NCI-H1417 treated with DMSO at 0.1 percent for 48 hours (cell line): ENCODE measurements around the gene SGMS1.

Experiments used
- DNase-seq: peaks from one replicate; lab custom pipeline; 2025; lab: John Stamatoyannopoulos, UW

The SGMS1 gene

DNA sequence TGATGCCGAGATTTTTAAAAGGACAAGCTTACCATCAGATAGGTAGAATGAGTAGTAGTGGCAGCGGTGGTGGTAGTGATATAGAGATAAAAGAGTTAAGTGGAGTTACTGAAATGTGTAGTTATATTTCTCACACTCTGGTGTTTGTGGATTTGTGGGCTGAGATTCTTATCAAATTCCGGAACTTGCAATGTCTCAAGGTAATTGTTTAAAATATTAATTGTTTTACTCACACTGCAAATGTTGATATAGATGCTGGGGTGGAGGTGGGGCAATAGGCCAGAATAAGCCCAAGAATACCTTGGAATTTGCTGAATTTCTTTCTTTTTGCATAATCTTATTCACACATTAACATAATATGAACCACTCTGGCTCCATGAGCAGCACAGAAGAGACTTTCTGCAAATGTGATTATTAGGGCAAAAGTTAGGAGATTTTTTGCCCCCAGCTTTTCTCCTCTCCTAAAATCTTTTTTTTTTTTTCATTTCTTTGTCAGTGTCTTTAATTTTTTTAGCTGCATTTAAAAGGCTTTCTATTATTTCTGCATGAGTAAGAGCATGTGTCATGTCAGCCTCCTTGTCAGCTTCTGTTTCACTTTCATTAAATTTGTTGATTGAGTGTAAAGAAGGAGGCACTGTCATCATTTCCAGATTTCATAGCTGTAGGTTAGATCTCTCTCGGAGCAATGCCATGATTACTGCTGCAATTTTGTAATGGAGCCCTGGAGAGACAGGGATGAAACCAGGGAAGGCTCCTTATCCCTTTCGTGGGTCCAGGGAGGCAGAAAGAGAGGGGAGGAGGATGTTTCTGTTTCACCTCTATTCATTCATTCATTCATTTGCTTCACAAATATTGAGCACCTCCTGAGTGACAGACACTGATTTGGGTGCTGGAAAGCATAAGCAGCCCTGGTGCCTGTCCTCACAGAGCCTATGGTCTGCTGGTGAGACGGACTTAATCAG lies 13.1 kb upstream of the SGMS1 start:
- no peak for DNase-seq

- DNase-seq: no peak
Measured at GRCh38 chr10:50635286-50635685, 11.5 kb upstream of the SGMS1 start.

GRCh38 chr10:50634479-50634878 lies 10.7 kb upstream of the SGMS1 start:
- no peak for DNase-seq

- DNase-seq: no peak
Measured at GRCh38 chr10:50631052-50631451, 7.3 kb upstream of the SGMS1 start.

GRCh38 chr10:50629495-50630122 lies 5.9 kb upstream of the SGMS1 start:
- DNase-seq: no peak

DNA sequence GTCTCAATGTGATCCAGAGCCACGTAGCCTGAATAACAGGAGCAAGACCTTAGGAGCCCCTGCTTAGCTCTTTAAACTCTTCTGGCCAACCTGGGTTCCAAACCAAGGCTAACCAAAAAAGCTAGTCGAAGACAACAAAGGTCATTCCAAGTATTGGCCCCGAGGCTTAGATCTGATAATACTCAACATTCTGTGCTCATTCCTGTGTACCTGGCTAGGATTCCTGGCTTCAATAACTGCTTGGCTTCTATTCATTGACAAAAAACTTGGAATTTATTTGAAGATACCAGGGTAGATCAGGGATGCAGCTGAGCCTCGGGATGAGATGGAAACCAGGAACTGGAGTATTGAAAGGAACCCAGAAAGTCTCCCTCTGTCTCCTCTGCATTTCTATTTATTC lies 4.1 kb upstream of the SGMS1 start:
- no peak for DNase-seq

DNA sequence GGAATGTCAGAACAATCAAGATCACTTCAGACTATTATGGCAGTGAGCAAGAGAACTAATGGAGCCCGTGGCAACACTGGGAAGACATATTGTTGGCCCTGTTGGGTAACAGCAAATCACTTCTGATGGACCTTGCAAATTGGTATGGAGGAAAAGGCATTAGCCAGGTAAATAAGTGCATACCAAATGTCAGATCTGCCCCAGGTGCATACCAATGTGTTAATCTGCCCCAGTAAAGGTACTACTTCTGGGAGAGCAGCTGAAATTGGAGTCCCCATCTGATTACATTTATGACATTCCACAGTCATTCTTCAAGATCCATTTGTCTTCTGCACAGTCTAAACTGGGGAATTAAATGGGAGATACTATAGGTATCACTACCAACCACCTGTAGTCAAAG lies 3.7 kb upstream of the SGMS1 start:
- DNase-seq: no peak

DNA sequence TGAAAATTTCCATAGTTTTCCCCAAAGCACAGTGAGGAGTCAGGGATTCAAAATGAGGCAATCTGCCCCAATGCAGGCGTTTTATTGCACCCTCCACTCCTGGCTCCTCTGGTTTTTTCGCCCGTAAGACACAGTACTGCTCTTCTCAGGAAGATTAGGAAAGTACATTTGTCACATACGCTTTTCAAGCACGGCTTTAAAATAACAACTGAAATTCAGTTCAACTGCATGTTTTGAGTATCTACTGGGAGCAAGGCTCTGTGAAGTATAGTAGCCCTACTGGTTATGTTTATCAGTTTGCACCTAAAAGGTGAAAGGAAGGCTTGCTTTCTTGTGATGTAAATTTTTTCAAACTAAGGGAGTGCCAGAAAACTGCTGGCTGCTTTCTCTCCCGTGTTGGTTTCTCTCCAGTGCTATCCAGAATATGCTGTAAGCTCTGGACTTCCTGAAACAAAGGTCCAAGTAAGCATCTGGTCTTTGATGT lies 1.9 kb upstream of the SGMS1 start:
- DNase-seq: no peak

DNA sequence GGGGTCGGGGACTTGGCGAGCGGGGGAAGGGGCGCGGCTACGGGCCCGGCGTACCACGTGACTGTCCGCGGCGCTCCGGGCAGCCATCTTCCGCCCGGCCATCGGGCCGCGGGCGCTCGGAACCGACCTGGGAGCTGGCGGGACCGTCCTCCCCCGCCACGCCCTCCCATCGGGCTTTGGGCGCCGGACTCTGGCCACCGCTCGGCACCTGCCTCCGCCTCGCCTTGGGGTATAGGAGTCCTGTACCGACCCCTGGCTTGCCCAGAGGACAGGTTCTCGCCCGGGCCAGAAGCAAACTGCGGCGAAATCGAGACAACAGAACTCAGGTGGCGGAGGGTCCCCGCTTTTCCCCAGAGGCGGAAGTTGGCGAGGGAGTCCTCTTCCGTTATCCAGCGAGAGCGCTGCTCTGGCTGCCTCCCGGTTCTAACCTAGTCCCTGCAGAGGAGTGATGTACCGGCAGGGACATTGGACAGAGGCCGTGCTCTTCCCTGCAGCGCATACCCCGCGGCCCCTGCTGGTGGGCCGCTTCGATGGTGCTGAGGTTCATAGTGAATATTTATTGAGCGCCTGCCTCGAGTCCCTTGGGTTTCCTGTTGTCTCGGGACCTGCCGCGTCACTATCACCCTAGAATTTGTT lies 1.2 kb upstream of the SGMS1 start:
- no peak for DNase-seq

GRCh38 chr10:50624413-50624865 lies 683 bp upstream of the SGMS1 start:
- DNase-seq: peak; percentile 47

GRCh38 chr10:50622706-50623662 lies 772 bp downstream of the SGMS1 start:
- DNase-seq: no peak

DNA sequence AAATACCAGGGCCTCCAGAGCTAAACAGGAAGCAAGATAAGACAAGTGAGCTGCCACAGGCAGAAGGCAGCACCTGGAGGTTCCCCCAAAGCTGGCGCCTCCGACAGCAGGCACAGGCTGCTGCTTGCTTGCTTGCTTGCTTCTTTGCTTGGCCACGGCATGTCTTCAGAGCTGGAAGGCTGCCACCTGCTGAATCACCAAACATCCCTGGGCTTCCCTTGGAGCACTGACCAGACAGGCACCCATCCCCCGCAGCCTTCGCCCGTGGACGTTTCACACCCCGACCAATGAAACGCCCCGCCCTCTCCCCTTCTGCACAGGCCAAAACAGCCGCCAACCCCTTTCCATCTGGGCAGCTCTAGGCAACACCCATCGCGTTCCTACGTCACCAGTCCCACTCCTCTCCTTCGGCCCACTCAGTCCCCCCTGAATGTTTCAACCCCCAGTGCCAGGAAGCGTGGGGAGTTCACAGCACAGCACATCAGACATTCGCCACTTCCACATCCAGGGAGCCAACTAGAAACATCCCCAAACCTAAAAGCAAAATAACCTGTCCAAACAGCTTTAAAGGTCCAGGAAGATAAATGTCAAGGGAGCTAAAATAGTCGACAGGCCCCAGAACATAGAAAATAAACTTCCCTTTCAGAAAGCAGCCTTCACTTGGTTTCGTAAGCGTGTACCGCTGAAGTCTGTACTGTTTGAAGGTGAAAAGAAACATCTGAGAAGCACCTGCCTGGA lies 1.6 kb downstream of the SGMS1 start:
- no peak for DNase-seq

DNA sequence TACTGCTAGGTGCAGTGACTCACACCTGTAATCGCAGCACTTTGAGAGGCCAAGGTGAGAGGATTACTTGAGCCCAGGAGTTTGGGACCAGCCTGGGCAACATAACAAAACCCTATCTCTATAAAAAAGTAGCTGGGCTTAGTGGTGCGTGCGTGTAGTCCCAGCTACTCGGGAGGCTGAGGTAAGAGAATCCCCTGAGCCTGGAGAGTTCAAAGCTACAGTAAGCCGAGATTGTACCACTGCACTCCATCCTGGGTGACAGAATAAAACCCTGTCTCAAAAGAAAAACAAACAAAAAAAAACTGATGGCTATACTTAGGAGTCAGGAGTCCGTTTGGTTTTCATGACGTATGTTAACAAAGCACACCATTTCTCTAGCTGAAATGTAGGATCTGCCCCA lies 2.9 kb downstream of the SGMS1 start:
- DNase-seq: no peak

DNA sequence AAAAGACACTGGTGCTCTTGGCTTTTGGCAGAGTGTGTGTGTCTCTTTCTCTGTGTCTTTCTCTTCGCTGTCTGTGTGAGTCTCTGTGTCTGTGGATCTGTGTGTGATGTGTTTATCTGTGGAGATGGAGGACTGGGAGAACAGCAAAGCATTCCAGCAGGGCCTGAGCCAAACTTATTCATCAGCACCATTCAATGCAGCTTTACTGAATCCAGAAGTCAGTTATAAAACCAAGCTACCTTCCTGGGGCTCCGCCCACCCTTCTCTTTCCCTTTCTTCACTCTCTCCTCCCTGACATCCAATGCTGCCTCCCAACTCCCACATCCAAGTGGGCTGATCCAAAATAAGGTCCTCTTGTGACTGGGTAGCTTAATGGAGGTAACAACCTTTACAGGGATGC lies 3.9 kb downstream of the SGMS1 start:
- no peak for DNase-seq

GRCh38 chr10:50619166-50619565 lies 4.6 kb downstream of the SGMS1 start:
- DNase-seq: no peak

- no peak for DNase-seq
Measured at GRCh38 chr10:50618624-50619023, 5.1 kb downstream of the SGMS1 start.

DNA sequence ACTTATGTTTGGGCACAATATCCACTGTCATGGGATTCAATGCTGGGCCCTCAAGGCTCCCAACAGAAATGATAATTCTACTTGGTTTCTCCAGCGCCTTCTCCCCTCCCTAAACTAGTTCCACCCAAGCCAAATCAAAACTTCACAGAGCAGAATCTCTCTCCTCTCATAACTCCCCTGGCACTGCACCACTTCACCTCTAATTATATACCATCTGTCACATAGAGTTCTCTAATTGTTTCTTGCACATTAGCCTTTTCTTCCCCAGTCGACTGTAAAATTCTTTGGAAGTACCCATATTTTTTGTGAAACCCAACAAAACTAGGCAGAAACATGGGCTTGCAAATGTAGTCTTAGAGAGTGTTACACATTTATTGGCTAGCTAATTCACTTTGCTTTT lies 8.1 kb downstream of the SGMS1 start:
- no peak for DNase-seq

DNA sequence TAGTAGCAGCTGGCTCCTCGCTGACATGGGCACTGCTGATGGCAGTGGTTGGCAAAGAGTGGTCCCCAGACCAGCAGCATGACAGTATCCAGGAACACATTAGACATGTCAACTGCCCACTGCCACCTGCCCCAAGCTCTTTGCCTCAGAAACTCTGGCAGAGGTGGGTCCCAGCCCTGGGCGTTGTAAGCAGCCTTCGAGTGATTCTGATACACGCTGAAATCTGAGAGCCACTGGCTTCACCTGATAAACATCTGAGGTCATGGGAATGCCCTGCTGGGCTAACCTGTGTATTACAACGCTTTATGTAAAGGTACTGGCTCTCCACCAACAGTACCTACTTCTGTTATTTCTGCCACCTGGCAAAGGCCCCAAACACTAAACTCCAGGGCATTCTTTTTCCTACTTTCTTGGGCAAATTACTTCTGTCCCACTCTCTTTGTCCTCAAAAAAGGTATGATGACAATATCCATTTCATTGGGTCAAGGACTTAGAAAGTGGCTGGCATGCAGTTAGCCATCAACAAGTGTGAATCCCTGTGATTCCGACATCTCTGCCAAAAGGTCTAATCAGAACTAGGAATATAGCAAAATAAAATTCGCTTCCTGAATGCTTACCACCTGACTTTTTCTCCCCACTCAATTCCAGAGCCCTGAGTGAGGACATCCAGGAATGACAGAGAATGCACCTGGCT lies 9.2 kb downstream of the SGMS1 start:
- no peak for DNase-seq

GRCh38 chr10:50613726-50614443 lies 9.9 kb downstream of the SGMS1 start:
- DNase-seq: no peak

DNA sequence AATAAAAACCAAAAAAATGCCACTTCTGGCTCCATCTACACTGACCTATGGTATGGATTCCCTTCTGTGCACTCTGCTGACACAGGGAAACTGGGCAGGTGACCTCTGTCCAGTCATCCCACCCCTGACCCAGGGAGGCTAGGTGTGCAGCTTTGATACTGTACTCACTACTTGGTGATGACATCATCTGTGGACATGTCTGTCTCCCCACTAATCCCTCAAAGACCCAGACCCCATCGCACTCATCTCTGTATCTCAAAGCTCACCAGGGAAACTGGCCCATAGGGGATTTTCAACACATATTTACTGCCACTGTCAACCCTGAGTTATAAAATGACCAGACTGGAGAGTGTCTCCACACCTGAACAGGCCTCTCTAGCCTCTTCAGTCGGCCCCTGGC lies 10.6 kb downstream of the SGMS1 start:
- DNase-seq: no peak
